Mucosa of descending colon (tissue), 3 donors: ENCODE results near the gene LIMK2. TPM values are rescaled to one million over a fixed set of nuclear protein-coding genes. Genes with fewer than 3 reads are reported as not detected.

Source experiments
- ATAC-seq: fragments of 200-7000 bp; cut with Tn5 transposase; one replicate; pipeline ENCODE4 v1.9.1; 2020; ENCODE audit warnings: mild to moderate bottlenecking, moderate library complexity
- DNase-seq, 3 donors: peaks; one replicate each; pipeline ENCODE4 v3.0.0-alpha.2; 2020
- H3K36me3 ChIP-seq: fragments of 200-600 bp; one replicate; pipeline ENCODE4 v1.8.0; 2021; ENCODE audit warnings: low read depth, mild to moderate bottlenecking
- H3K4me1 ChIP-seq: fragments of 200-600 bp; one replicate; pipeline ENCODE4 v1.8.0; 2021; ENCODE audit warnings: low read depth, mild to moderate bottlenecking
- H3K4me3 ChIP-seq: fragments of 200-600 bp; one replicate; pipeline ENCODE4 v1.8.0; 2021; ENCODE audit warnings: mild to moderate bottlenecking
- H3K9me3 ChIP-seq: fragments of 200-600 bp; one replicate; pipeline ENCODE4 v1.8.0; 2021; ENCODE audit warnings: mild to moderate bottlenecking
- intact Hi-C, 2 donors: fragments of 100-400 bp; cut with DNase I in 1 of 2; cut with micrococcal nuclease in 1 of 2; formaldehyde crosslinking; loops; one replicate each; pipeline versions ENCODE4 v1.11.0 to v1.11.1; 2022; cut with DNase I, micrococcal nuclease
- total RNA-seq, 3 donors: library from RNA; stranded (reverse); fragmentation: NEBNext Ultra II Directional in 2 of 3; extraction: Animal tissue kit (Norgen Biotek cat#: 25700) in 2 of 3; gene quantifications; one replicate each; pipeline versions ENCODE4 v1.2.1 to v1.2.4, GENCODE V29; 2021 to 2023
- TF ChIP-seq, protein P1 (sequence below): fragments of 200-600 bp; IDR thresholded peaks from one replicate; pipeline ENCODE4 v1.8.0; 2022; ENCODE audit warnings: antibody characterized with exemption, mild to moderate bottlenecking
- donor health status: DM: no; HTN: no; CAD: no; lungs with moderate emphysema.
- donor health status: DM: no; HTN: no; CAD: no.
- donor health status: DM: no; HTN: yes; CAD: no.

Gene LIMK2
- total RNA-seq, 3 donors from 2014 or later = 76.7 to 137 (median 120) TPM

DNA sequence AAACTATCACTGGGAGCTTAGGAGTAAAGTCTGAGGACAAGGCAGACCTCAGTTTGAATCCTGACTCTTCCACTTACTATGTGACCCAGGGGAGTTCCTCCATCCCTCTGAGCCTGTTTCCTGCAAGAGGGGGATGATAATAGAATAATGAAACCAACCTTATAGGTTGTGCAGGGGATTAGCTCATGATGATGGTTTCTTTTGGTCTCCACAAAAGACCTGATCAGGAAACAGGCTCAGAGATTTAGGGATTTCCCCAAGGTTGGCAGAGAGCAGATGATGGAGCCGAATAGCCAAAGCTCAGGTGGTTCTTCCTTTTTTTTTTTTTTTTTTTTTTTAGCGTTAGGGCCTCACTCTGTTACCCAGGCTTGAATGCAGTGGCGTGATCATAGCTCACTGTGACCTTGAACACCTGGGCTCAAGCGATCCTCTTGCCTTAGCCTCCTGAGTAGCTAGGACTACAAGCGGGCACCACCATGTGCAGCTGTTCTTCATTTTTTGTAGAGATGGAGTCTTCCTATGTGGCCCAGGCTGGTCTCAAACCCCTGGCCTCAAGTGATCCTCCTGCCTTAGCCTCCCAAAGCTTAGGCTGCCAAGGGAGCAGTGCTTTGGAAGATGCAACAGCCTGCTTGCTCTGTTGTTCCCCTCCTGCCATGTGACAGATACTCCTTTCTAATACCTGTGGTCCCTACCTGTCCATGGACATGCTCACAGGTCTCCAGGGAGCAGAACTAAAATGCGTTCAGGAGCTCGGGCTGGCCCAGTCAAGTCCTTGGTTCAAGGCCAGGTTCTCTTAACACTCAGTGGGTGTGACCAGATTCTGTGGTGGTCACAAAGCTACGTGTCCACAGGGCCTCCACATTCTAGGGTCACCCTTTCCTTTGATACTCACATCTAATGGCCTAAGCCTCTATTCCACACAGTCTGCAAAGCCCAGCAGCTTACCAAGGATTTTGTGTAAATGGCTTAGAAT, 111.8 kb downstream of the LIMK2 start:
- ATAC-seq = no peak
- Histone ChIP-seq H3K4me1 (no peaks in the 10 kb centered on the region), H3K9me3 (no peaks in the 10 kb centered on the region), H3K36me3 (no peaks in the 10 kb centered on the region), H3K4me3 (no peak overlapping the region)
- TF ChIP-seq, protein P1, sequence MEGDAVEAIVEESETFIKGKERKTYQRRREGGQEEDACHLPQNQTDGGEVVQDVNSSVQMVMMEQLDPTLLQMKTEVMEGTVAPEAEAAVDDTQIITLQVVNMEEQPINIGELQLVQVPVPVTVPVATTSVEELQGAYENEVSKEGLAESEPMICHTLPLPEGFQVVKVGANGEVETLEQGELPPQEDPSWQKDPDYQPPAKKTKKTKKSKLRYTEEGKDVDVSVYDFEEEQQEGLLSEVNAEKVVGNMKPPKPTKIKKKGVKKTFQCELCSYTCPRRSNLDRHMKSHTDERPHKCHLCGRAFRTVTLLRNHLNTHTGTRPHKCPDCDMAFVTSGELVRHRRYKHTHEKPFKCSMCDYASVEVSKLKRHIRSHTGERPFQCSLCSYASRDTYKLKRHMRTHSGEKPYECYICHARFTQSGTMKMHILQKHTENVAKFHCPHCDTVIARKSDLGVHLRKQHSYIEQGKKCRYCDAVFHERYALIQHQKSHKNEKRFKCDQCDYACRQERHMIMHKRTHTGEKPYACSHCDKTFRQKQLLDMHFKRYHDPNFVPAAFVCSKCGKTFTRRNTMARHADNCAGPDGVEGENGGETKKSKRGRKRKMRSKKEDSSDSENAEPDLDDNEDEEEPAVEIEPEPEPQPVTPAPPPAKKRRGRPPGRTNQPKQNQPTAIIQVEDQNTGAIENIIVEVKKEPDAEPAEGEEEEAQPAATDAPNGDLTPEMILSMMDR = no peak
- no peak for DNase-seq
- intact Hi-C loops = no loop called here

DNA sequence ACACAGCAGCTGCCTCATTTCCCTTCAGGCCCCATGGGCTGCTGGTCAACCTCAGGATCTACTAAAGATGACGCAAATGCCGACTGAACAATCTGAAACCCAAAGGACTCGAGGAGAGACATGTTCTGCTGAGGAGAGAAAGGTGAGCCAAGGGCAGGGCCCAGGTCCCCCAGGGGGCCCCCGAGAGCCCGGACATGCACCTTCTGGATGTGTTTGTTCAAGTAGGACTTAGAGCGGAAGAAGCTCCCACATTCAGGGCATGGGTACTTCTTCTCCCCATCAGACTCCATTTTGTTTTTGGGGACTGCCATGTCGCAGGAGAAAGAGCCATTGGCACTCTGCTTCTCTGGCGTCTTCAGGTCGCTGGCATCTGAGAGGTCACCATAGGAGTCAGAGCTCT, 114.8 kb downstream of the LIMK2 start:
- DNase-seq (no peak), ATAC-seq (no peak)
- no peak overlapping the region for H3K4me3 ChIP-seq
- TF ChIP-seq, protein P1 = no peak
- H3K9me3 ChIP-seq = no peaks in the 10 kb centered on the region
- intact Hi-C loops = no loop called here
- no peaks in the 10 kb centered on the region for H3K4me1 ChIP-seq
- no peaks in the 10 kb centered on the region for H3K36me3 ChIP-seq

DNA sequence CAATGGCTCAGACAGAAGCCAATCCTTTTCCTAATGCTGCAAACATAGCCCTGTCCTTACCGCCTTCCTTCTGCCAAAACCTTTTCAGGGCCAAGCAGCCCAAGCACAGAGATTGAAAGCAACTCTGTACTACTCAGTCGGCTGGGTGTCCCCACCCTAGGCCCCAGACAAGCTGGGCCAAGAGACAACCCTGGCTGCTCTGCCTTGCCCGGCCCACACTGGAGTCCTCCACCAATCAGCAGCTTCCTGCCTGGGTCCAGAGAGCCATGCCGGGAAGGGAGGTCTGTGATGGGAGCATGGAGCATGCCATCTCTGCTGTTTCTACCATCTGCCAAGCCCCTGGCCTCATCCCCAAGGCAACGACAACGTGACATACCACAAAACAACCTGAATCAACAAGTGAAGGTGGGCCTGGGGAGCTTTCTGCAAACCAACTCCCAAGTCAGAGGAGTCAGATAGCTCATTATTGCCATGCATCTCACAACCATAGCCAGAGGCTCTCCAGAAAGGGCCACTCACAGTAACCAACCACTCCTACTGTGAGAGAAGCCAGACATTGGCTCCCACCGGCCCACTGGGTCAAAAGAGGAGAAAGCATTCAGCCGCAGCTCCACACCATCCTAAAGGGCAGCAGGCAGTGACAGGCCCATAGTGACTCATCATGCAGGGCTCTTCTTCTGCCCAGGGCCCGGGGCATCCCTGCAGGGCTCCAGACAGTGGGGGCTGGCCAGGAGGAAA, 115.9 kb downstream of the LIMK2 start:
- no peaks in the 10 kb centered on the region for H3K9me3 ChIP-seq
- TF ChIP-seq, protein P1 = no peak
- intact Hi-C loops = no loop called here
- no peaks in the 10 kb centered on the region for H3K4me1 ChIP-seq
- no peak for ATAC-seq
- no peak overlapping the region for H3K4me3 ChIP-seq
- no peak for DNase-seq
- no peaks in the 10 kb centered on the region for H3K36me3 ChIP-seq

DNA sequence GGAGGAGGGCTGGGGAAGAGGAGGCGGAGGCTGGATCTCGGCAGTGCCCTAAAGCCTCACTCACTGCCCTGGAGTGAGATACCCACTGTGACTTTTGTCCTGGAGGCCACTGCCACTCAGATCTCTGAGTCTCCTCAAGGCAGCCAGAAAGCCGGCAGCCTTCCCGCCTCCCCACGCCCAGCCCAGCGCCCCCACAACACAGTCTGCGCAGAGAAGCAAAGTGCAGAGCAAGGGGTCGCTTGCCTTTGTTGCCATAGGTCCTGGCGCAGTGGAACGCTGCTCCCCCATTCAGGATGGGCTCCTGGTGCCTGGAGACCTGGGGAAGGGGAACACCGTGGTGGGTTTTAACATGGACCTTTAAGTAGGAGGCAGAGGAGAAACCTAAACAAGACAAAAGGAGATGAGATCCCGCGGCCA, 116.5 kb downstream of the LIMK2 start:
- Histone ChIP-seq H3K36me3 (no peaks in the 10 kb centered on the region), H3K4me1 (no peaks in the 10 kb centered on the region), H3K9me3 (no peaks in the 10 kb centered on the region), H3K4me3 (no peak overlapping the region)
- no peak for ATAC-seq
- TF ChIP-seq, protein P1 = no peak
- no peak for DNase-seq
- intact Hi-C loops = no loop called here

DNA sequence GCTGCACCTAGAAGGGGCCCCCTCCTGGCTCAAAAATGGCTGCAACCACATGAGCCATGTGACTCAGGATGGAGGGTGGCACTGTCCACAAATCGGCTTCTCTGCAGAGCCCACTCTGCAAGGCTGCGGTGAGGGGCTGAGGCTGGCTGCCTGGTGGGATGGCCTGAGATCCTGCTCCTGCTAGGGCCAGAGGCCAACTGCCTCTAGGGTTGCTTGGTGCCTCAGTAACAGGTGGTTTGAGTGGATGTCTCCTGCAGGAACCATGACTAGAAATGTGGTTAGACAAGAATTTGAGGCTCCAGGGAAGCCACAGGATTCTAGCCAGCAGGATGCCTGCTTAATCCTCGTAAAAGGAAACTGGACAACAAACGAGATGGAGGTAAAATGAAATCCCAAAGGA, 116.9 kb downstream of the LIMK2 start:
- DNase-seq = no peak
- TF ChIP-seq, protein P1 = no peak
- Histone ChIP-seq H3K4me1 (no peaks in the 10 kb centered on the region), H3K36me3 (no peaks in the 10 kb centered on the region), H3K4me3 (no peak overlapping the region), H3K9me3 (no peaks in the 10 kb centered on the region)
- intact Hi-C loops = no loop called here
- ATAC-seq = no peak

Other genes starting within 250 kb of the LIMK2 start
- gene MORC2, start 243.5 kb upstream of the LIMK2 start, total RNA-seq = 10 to 100 TPM; 14.0 to 28.0 (median 20.0) TPM
- gene TUG1, start 243.0 kb upstream of the LIMK2 start, total RNA-seq = 10 to 100 TPM; 68.2 to 83.2 (median 72.0) TPM
- 100 to 1,000 TPM in 2 of 3 donors, 10 to 100 TPM in 1; 63.6 to 799 (median 104) TPM for gene SMTN, start 131.0 kb upstream of the LIMK2 start, total RNA-seq
- 100 to 1,000 TPM in 1 of 3 donors, 10 to 100 TPM in 2; 22.3 to 286 (median 83.4) TPM for gene SELENOM, start 104.7 kb upstream of the LIMK2 start, total RNA-seq
- 10 to 100 TPM; 21.3 to 44.0 (median 24.1) TPM for gene INPP5J, start 89.3 kb upstream of the LIMK2 start, total RNA-seq
- gene PLA2G3, start 71.8 kb upstream of the LIMK2 start, total RNA-seq = under 1 TPM in 1 of 3 donors, not detected in 2; 0.22 TPM
- 10 to 100 TPM; 33.8 to 43.1 (median 38.4) TPM for gene RNF185, start 52.1 kb upstream of the LIMK2 start, total RNA-seq
- gene PIK3IP1, start 80.2 kb downstream of the LIMK2 start, total RNA-seq = 10 to 100 TPM; 17.1 to 24.7 (median 22.8) TPM
- gene PATZ1, start 134.0 kb downstream of the LIMK2 start, total RNA-seq = 10 to 100 TPM; 16.5 to 23.1 (median 16.9) TPM
- gene DRG1, start 187.3 kb downstream of the LIMK2 start, total RNA-seq = 10 to 100 TPM; 39.1 to 50.7 (median 40.5) TPM